HG02981 (cell line): ENCODE results near the gene HOXB3.

ENCODE experiments used
- ATAC-seq: cut with Tn5 transposase; IDR thresholded peaks from one replicate; pipeline ENCODE4 v1.9.1; 2021; ENCODE audit warnings: mild to moderate bottlenecking, moderate library complexity; ENCODE audit not compliant: unreplicated experiment

HOXB3 gene

DNA sequence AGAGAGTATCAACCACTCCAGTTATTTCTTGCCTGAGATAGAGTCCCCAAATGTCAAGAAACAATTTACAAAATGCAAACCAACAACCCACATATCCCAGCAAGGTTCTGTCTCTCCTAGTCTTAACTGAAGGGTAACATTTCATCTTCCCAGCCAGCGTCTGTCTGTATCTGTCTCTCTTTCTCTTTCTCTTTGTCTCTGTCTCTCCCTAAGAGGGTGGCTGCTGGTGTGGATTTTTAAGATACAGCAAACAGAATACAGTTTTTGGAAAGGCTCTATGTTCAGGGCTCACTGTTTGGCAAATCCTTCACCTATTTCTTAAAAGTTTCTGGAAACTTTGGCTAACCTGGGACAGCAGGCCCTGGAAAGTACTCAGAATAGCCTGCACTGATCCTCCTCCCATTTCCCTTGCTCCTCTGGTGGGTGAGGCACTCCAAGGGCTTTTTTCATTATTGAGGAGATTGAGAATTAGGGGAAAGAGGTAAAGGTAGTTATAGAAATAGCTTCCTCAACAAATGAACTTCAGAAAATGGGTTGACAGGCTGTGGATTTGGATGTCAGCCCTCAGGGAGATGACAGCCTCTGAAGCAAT is 18.1 kb downstream of the HOXB3 start:
- ATAC-seq, result no peak

- ATAC-seq, result no peak
Observed at GRCh38 chr17:48571024-48571818, 18.8 kb downstream of the HOXB3 start.

GRCh38 chr17:48570325-48571023 is 19.6 kb downstream of the HOXB3 start:
- ATAC-seq, result no peak

DNA sequence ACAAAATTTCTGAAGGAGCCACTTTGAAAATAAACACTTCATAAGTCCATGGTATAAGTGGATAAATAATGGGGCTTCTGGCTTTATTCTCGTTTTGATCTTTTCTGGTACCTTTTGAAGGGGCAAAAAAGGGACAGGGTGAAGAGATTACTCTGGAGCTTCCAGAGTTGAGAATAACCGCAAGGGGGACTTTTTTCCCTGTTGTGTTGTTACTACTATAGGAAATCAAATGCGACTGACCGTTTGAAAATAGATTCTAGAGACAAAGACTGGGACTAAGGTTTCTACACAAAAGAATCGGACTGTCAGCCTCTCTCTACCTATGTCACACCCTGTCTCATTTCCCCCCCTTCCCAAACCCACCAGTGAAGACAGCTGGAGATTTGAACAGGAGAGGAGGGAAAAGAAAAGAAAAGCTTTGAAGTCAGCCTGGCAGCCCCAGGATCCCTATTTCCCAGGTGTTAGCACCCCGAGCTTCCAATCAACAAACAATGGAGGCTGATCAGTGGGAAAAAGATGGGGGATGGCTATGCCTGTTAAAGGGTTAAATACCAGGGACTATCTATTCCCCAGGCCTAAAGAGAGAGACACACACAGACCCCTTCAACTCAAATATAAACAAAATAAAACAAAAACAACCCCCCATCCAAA is 20.2 kb downstream of the HOXB3 start:
- ATAC-seq, result no peak

- ATAC-seq, result no peak
Observed at GRCh38 chr17:48569240-48569582, 20.8 kb downstream of the HOXB3 start.

DNA sequence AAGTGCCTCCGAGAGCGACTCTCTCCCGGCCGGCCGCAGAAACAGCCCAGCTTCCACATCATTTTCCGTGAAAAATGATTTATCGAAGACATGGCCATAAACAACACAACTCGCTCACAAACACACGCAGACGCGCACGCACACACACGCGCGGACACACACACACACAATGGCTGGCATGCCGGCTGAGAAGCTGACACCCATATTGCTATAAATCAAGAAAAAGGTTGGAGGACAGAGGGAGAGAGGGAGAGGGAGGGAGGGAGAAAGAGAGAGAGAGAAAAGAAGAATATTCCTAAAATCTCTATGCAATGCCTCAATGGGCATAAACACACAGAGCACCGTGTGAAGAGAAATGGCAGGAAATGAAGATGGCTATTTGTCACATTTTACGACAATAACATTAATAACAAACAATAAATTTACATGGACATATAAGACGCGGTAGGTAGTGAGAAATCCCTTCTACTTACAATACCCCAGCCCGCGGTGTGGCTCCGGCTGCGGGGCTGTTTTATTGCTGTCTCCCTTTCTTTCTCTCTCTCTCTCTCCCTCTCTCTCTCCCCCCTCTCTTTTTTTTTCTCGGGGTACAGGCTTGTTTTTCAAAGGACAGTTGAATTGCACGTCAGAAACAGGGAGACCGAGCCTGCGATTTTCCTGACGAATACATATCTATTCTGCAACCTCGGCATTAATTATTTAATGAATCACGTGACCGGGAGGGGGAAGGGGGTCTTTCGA is 21.4 kb downstream of the HOXB3 start:
- no peak for ATAC-seq

- no peak for ATAC-seq
Observed at GRCh38 chr17:48567646-48568354, 22.2 kb downstream of the HOXB3 start.

- no peak for ATAC-seq
Observed at GRCh38 chr17:48567209-48567608, 22.8 kb downstream of the HOXB3 start.

DNA sequence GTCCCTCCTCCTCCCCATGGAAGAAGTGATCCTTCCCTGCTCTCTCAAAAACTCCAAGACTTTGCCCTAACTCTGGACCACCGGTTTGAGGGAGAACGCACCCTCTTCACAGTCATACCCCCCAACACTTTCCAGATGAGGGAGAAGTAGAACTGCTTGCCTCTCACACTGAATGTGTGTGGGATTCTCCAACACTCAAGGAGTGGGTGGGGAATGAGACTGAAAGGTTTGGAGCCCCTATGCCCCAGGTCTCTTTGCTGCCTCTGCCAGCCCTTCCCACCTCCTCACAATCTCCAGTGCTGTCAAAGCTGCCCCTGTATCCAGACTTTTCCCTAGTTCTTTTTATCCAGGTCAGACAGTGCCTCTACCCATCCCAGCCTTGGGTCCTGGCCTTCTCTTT is 23.3 kb downstream of the HOXB3 start:
- no peak for ATAC-seq

GRCh38 chr17:48565925-48566710 is 23.9 kb downstream of the HOXB3 start:
- no peak for ATAC-seq

- no peak for ATAC-seq
Observed at GRCh38 chr17:48565022-48565554, 25.0 kb downstream of the HOXB3 start.

GRCh38 chr17:48564188-48565021 is 25.6 kb downstream of the HOXB3 start:
- no peak for ATAC-seq

GRCh38 chr17:48563867-48564187 is 26.2 kb downstream of the HOXB3 start:
- ATAC-seq, result no peak

DNA sequence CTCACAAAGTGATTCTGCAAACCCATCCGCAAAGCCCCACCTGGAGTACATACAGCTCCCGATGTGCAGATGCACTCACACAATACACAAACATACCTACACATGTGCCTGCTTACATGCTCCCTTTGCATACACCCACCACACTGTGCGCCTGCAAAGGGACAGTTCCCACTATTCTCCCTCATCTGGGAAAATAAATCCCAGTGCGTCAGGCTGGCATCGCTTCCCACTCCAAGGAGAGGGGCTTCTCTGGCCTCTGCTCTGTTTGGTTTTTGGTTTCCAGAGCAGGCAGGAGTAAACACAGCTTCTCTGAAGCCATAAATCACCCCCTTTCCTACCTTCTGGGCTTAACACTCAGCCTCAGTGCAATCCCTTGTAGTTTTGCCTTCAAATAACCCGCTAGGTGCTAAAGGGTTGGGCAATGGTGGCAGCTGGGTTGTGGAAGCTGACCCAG is 26.6 kb downstream of the HOXB3 start:
- ATAC-seq, result no peak

DNA sequence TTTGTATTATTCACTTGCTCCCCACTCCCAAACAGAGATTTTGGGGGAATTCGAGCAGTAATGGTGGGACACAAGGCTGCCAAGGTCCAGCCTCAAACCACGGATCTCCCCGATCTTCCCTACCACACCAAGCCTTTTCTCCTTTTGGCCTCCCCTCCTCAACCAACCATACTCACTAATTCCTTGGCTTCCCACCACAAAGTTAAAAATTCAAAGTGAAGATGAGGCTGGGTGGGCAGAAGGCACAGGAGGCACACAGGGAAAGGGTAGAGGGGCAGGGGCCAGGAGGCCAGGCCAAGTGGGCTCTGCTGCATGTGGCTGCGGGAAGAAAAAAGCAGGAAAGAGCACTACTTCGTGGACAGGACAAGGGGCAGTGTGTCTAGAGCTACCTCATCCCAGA is 27.1 kb downstream of the HOXB3 start:
- ATAC-seq, result no peak

GRCh38 chr17:48561884-48562810 is 27.9 kb downstream of the HOXB3 start:
- peak; percentile 57 for ATAC-seq
